ENCODE data around the gene STK35.

- TF ChIP-seq BHLHE40 (IDR thresholded peaks at IDR 0.05; ENCODE audit: borderline replicate concordance) (no peak), ELF4 (IDR thresholded peaks at IDR 0.05) (no peak), SP1 (IDR thresholded peaks at IDR 0.05) (no peak), FOXM1 (IDR thresholded peaks at IDR 0.05; ENCODE audit: borderline replicate concordance) (no peak), SUZ12 (IDR thresholded peaks at IDR 0.05) (no peak), NFRKB (IDR thresholded peaks at IDR 0.05) (no peak), ZNF384 (IDR thresholded peaks at IDR 0.05) (no peak)
Observed at GRCh38 chr20:2178318-2179232, 76.9 kb downstream of the STK35 start.

All from HEK293T (cell line).